Liver (tissue), 9 donors: ENCODE results near the gene PGBD5. TPM values are rescaled to one million over a fixed set of nuclear protein-coding genes. Genes with fewer than 3 reads are reported as not detected.

Experiments used
- DNase-seq: peaks from one replicate; pipeline ENCODE4 v3.0.0-alpha.2; 2017; ENCODE audit warnings: low spot score
- H3K27ac ChIP-seq, 2 donors: one replicate each; pipeline ENCODE4 v1.7.0; 2013; ENCODE audit warnings: inconsistent platforms in 2 of 2, low read length in 2 of 2, control low read depth in 1 of 2, low read depth in 1 of 2, mild to moderate bottlenecking in 1 of 2
- H3K27me3 ChIP-seq, 4 donors: one replicate each; pipeline versions ENCODE4 v1.6.1 to v1.7.0; 2013; ENCODE audit warnings: low read length in 3 of 4, inconsistent platforms in 1 of 4, mild to moderate bottlenecking in 1 of 4, moderate library complexity in 1 of 4; ENCODE audit not compliant: control insufficient read depth in 4 of 4, insufficient read depth in 4 of 4
- H3K36me3 ChIP-seq, 4 donors: one replicate each; pipeline versions ENCODE4 v1.6.1 to v1.7.0; 2013; ENCODE audit warnings: low read length in 3 of 4, mild to moderate bottlenecking in 3 of 4, low read depth in 1 of 4, moderate library complexity in 1 of 4; ENCODE audit not compliant: control insufficient read depth in 4 of 4, insufficient read depth in 3 of 4
- H3K4me1 ChIP-seq, 4 donors: one replicate each; pipeline versions ENCODE4 v1.6.1 to v1.7.0; 2013; ENCODE audit warnings: low read length in 3 of 4, mild to moderate bottlenecking in 3 of 4, moderate library complexity in 1 of 4; ENCODE audit not compliant: control insufficient read depth in 4 of 4, insufficient read depth in 4 of 4
- H3K4me3 ChIP-seq, 3 donors: one replicate each; pipeline versions ENCODE4 v1.6.1 to v1.7.0; 2013; ENCODE audit warnings: low read length in 3 of 3, control low read depth in 1 of 3, low read depth in 1 of 3, mild to moderate bottlenecking in 1 of 3
- H3K9ac ChIP-seq, 2 donors: one replicate each; pipeline ENCODE4 v1.7.0; 2013; ENCODE audit warnings: low read length in 2 of 2, mild to moderate bottlenecking in 2 of 2, moderate library complexity in 2 of 2, control low read depth in 1 of 2, low read depth in 1 of 2
- H3K9me3 ChIP-seq, 4 donors: one replicate each; pipeline versions ENCODE4 v1.6.1 to v1.7.0; 2013; ENCODE audit warnings: low read length in 3 of 4; ENCODE audit not compliant: control insufficient read depth in 4 of 4
- CTCF ChIP-seq: fragments of 150-350 bp; IDR thresholded peaks from 2 replicates; pipeline ENCODE4 v1.5.1; 2017; ENCODE audit warnings: improper control_type of control experiment, low read depth, low read length; ENCODE audit not compliant: missing input control
- EGR1 ChIP-seq, 2 donors: IDR thresholded peaks; 2 replicates each; pipeline ENCODE4 v1.6.1; 2016 to 2018; ENCODE audit warnings: antibody characterized with exemption in 2 of 2, low read depth in 2 of 2
- FOXA1 ChIP-seq: IDR thresholded peaks from 2 replicates; pipeline ENCODE4 v1.6.1; 2016; ENCODE audit warnings: antibody characterized with exemption
- GABPA ChIP-seq, 2 donors: IDR thresholded peaks in 1 of 2; conservative IDR thresholded peaks in 1 of 2; 2 replicates each; pipeline ENCODE4 v1.6.1; 2016; ENCODE audit warnings: antibody characterized with exemption in 2 of 2, mild to moderate bottlenecking in 1 of 2, moderate library complexity in 1 of 2
- HNF4A ChIP-seq, 2 donors: conservative IDR thresholded peaks; 2 replicates each; pipeline ENCODE4 v1.6.1; 2016; ENCODE audit warnings: antibody characterized with exemption in 2 of 2, mild to moderate bottlenecking in 2 of 2
- JUND ChIP-seq, 2 donors: IDR thresholded peaks; 2 replicates each; pipeline ENCODE4 v1.6.1; 2016; ENCODE audit warnings: antibody characterized with exemption in 2 of 2
- NR2F2 ChIP-seq: IDR thresholded peaks from 2 replicates; pipeline ENCODE4 v1.6.1; 2016; ENCODE audit warnings: antibody characterized with exemption
- RAD21 ChIP-seq, 2 donors: IDR thresholded peaks; 2 replicates each; pipeline ENCODE4 v1.6.1; 2016; ENCODE audit warnings: antibody characterized with exemption in 2 of 2, mild to moderate bottlenecking in 2 of 2
- RXRA ChIP-seq, 2 donors: IDR thresholded peaks; 2 replicates each; pipeline ENCODE4 v1.6.1; 2017 to 2018; ENCODE audit warnings: antibody characterized with exemption in 2 of 2, mild to moderate bottlenecking in 1 of 2
- SP1 ChIP-seq: IDR thresholded peaks from 2 replicates; pipeline ENCODE4 v1.6.1; 2018; ENCODE audit warnings: antibody characterized with exemption, mild to moderate bottlenecking
- TAF1 ChIP-seq: conservative IDR thresholded peaks from 2 replicates; pipeline ENCODE4 v1.6.1; 2016; ENCODE audit warnings: antibody characterized with exemption, mild to moderate bottlenecking
- YY1 ChIP-seq: IDR thresholded peaks from 2 replicates; pipeline ENCODE4 v1.6.1; 2016; ENCODE audit warnings: antibody characterized with exemption, mild to moderate bottlenecking
- ZBTB33 ChIP-seq: IDR thresholded peaks from 2 replicates; pipeline ENCODE4 v1.6.1; 2016; ENCODE audit warnings: antibody characterized with exemption
- WGBS: extraction: QIAGEN DNeasy Blood & Tissue Kit; methylation state at CpG from one replicate; pipeline ENCODE4 v1.1.7; 2013; 5-methylcytosine and 5-hydroxymethylcytosine counted together
- polyA plus RNA-seq, 2 donors: library from polyadenylated mRNA; stranded (reverse) in 1 of 2; unstranded in 1 of 2; fragments of 200-250 nt in 1 of 2; fragments of >200 nt in 1 of 2; fragmentation: Nextera tagmentation in 1 of 2; extraction: Ambion mirVana in 1 of 2; gene quantifications; one replicate each; pipeline versions ENCODE4 v1.2.1 to v1.2.3, GENCODE V29; 2013 to 2015
- total RNA-seq, 2 donors: library from RNA; depleted of rRNA; stranded (reverse); fragments of >200 nt; gene quantifications; one replicate each; pipeline ENCODE4 v1.2.3, GENCODE V29; 2014
- TF ChIP-seq, protein P1 (sequence below): IDR thresholded peaks from 2 replicates; pipeline ENCODE4 v1.6.1; 2016; ENCODE audit warnings: antibody characterized with exemption
- TF ChIP-seq, protein P2 (sequence below): IDR thresholded peaks from 2 replicates; pipeline ENCODE4 v1.6.1; 2016; ENCODE audit warnings: antibody characterized with exemption, mild to moderate bottlenecking
- donor health status: healthy.
- donor health status: healthy.
- donor health status: healthy.
- donor health status: healthy.
- donor health status: healthy.

Gene PGBD5
- total and polyA plus RNA-seq, 4 donors = 0.88 to 5.4 (median 2.7) TPM

DNA sequence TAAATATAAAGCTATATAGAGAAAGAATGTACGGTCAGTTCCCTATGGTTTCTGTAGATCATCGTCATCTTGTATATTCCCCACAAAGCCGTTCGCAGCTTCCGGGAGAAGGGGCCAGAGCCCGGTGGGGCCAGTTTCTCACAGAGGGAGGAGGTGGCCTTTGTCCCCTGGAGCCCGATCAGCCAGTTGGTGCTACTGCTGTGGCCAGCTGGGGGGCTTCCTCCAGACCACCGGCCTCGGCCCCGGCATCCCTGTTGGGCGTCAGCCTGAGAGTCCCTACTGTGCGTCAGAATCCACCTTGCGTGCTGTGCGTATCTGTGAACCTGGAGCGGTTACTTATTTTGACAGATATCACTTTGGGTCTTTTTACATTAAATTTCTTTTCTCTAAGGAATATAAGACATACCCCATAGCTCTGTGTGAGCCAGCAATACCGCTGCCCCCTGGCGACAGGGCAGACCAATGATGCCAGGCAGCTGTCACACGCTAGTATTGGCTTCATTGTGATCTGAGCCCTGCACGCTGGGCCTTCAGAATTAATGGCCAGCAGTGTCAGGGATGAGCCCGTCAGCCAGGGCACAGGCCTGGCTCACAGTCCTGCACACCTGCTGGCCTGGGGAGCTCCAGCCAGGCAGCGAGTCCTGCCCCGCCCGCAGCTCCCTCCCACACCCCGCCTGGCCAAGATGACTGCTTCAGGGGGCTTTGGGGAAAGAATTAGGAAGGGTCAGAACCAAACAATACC lies 145.9 kb downstream of the PGBD5 start (continued):
- TF ChIP-seq SP1 = no peak

DNA sequence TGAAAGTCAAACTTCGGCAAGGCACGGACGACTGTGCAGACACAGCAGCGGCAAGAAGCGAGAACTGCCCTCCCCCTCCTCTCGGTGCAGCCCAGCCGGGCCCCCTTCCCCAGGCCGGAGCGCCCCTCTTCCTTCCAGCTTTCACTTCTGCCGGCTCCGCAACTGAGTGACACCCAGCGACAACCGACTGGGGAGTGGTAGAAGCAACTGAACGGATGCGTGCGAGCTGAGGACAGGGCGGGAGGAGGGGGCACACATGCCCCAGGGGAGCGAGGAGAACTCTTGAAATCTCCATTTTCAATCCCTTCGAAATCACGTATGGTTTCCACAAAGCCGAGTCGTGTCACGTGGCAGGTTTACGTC lies 146.6 kb downstream of the PGBD5 start:
- 95% methylated on average over 24 of the region's 24 CpGs for WGBS

DNA sequence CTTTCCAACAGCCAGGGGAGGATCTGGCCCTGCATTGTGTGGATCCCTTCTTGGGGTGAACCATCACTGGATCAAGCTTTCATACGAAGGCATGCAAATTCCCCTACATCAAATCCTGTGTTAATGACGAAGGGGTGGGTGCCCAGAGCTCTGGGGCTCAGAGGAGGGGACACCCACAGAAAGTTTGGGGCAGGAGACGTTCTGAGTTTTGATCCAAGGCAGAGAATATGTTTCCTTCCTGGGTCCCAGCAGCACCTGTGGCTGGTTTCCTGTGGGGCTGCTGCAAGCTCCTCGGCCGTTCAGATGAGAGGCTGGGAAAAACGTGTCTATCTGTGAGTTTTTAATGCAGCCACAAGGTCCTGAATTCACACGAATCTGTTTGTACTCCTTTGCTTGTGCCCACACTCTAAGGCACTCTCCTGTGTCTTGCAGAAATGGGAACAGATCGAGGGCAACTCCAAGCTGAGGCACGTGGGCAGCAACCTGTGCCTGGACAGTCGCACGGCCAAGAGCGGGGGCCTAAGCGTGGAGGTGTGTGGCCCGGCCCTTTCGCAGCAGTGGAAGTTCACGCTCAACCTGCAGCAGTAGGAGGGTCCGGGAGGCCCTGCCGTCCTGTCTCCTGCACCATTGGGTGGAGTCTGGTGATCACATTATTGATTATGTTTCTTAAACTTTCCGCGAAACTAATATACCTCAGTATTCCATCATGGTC lies 147.1 kb downstream of the PGBD5 start:
- no peak overlapping the region for H3K27ac ChIP-seq
- no peaks in the 10 kb centered on the region for H3K9me3 ChIP-seq
- 89% methylated on average over 20 of the region's 20 CpGs for WGBS
- no peak overlapping the region for H3K9ac ChIP-seq
- H3K27me3 ChIP-seq = no peaks in the 10 kb centered on the region
- H3K4me1 ChIP-seq = no peaks in the 10 kb centered on the region
- DNase-seq = no peak
- H3K36me3 ChIP-seq = peaks cover 9 to 65% (median 40%) of the 10 kb centered on the region in 4 donors
- no peak overlapping the region for H3K4me3 ChIP-seq
- TF ChIP-seq HNF4A (conservative IDR thresholded peaks at IDR 0.05) = no peak
- TF ChIP-seq TAF1 = no peak
- TF ChIP-seq JUND (IDR thresholded peaks at IDR 0.05) = no peak
- TF ChIP-seq YY1 = no peak
- TF ChIP-seq, protein P1, sequence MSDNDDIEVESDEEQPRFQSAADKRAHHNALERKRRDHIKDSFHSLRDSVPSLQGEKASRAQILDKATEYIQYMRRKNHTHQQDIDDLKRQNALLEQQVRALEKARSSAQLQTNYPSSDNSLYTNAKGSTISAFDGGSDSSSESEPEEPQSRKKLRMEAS = no peak
- TF ChIP-seq FOXA1 = no peak
- no peak for TF ChIP-seq ZBTB33
- TF ChIP-seq RXRA (IDR thresholded peaks at IDR 0.05) = no peak
- no peak for TF ChIP-seq EGR1 (IDR thresholded peaks at IDR 0.05; ENCODE audit: low read depth in 2 of 2)
- TF ChIP-seq CTCF = no peak
- no peak for TF ChIP-seq SP1
- TF ChIP-seq, protein P2, sequence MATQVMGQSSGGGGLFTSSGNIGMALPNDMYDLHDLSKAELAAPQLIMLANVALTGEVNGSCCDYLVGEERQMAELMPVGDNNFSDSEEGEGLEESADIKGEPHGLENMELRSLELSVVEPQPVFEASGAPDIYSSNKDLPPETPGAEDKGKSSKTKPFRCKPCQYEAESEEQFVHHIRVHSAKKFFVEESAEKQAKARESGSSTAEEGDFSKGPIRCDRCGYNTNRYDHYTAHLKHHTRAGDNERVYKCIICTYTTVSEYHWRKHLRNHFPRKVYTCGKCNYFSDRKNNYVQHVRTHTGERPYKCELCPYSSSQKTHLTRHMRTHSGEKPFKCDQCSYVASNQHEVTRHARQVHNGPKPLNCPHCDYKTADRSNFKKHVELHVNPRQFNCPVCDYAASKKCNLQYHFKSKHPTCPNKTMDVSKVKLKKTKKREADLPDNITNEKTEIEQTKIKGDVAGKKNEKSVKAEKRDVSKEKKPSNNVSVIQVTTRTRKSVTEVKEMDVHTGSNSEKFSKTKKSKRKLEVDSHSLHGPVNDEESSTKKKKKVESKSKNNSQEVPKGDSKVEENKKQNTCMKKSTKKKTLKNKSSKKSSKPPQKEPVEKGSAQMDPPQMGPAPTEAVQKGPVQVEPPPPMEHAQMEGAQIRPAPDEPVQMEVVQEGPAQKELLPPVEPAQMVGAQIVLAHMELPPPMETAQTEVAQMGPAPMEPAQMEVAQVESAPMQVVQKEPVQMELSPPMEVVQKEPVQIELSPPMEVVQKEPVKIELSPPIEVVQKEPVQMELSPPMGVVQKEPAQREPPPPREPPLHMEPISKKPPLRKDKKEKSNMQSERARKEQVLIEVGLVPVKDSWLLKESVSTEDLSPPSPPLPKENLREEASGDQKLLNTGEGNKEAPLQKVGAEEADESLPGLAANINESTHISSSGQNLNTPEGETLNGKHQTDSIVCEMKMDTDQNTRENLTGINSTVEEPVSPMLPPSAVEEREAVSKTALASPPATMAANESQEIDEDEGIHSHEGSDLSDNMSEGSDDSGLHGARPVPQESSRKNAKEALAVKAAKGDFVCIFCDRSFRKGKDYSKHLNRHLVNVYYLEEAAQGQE = no peak
- no peak for TF ChIP-seq NR2F2
- TF ChIP-seq GABPA (IDR thresholded peaks at IDR 0.05 in 1 of 2, conservative IDR thresholded peaks at IDR 0.05 in 1 of 2) = no peak
- no peak for TF ChIP-seq RAD21 (IDR thresholded peaks at IDR 0.05)

More for the DNA sequence above, 146.6 kb downstream of the PGBD5 start:
- H3K9ac ChIP-seq = no peak overlapping the region
- H3K4me3 ChIP-seq = no peak overlapping the region
- no peaks in the 10 kb centered on the region for H3K27me3 ChIP-seq
- no peaks in the 10 kb centered on the region for H3K4me1 ChIP-seq
- DNase-seq = no peak
- H3K9me3 ChIP-seq = no peaks in the 10 kb centered on the region
- no peak overlapping the region for H3K27ac ChIP-seq
- H3K36me3 ChIP-seq = peaks cover 9 to 63% (median 38%) of the 10 kb centered on the region in 4 donors
- TF ChIP-seq NR2F2 (no peak), ZBTB33 (no peak)
